Activated CD8-positive, alpha-beta T cell treated with anti-CD3 and anti-CD28 coated beads for 36 hours (primary cell): Measurements from ENCODE around the gene RIF1. TPM values are rescaled to one million over a fixed set of nuclear protein-coding genes. Genes with fewer than 3 reads are reported as not detected.

Experiments
- ATAC-seq: fragments of 200-7000 bp; cut with Tn5 transposase; one replicate; pipeline ENCODE4 v1.10.0; 2021; ENCODE audit warnings: mild to moderate bottlenecking, moderate library complexity
- CTCF ChIA-PET: fragments of 350-600 bp; sonication (Branson Sonifier 250); formaldehyde crosslinking; loops from one replicate; lab custom pipeline; 2021; ENCODE audit warnings: antibody characterized with exemption; lab: Charles Lee
- POLR2A ChIA-PET: fragments of 350-600 bp; sonication (Branson Sonifier 250); formaldehyde crosslinking; loops from one replicate; lab custom pipeline; 2021; ENCODE audit warnings: antibody characterized with exemption; lab: Charles Lee
- DNase-seq: peaks from one replicate; pipeline ENCODE4 v3.0.0-alpha.2; 2020
- H3K27ac Mint-ChIP-seq: one replicate; pipeline ENCODE4 v1.8.0; 2021; ENCODE audit warnings: mild to moderate bottlenecking, mixed read lengths
- H3K27me3 Mint-ChIP-seq: one replicate; pipeline ENCODE4 v1.8.0; 2021; ENCODE audit warnings: mixed read lengths
- H3K36me3 Mint-ChIP-seq: one replicate; pipeline ENCODE4 v1.8.0; 2021; ENCODE audit warnings: low read depth, mixed read lengths
- H3K4me1 Mint-ChIP-seq: one replicate; pipeline ENCODE4 v1.8.0; 2021; ENCODE audit warnings: low read depth, mixed read lengths
- H3K4me3 Mint-ChIP-seq: one replicate; pipeline ENCODE4 v1.8.0; 2021; ENCODE audit warnings: mild to moderate bottlenecking, moderate library complexity, mixed read lengths
- H3K9me3 Mint-ChIP-seq: one replicate; pipeline ENCODE4 v1.8.0; 2021; ENCODE audit warnings: mixed read lengths
- intact Hi-C: fragments of 100-400 bp; cut with micrococcal nuclease; formaldehyde crosslinking; loops from one replicate; pipeline ENCODE4 v1.10.0; 2022
- total RNA-seq, 2 experiments: library from RNA; stranded (reverse); gene quantifications; one replicate each; pipeline ENCODE4 v1.2.3, GENCODE V29; 2021
- TF ChIP-seq, protein P1 (sequence below): fragments of 200-600 bp; IDR thresholded peaks from one replicate; pipeline ENCODE4 v1.8.0; 2022; ENCODE audit warnings: antibody characterized with exemption, mild to moderate bottlenecking

The RIF1 gene
- total RNA-seq, 2 experiments from 2014 or later: 65.3 to 73.2 TPM

- TF ChIP-seq, protein P1, sequence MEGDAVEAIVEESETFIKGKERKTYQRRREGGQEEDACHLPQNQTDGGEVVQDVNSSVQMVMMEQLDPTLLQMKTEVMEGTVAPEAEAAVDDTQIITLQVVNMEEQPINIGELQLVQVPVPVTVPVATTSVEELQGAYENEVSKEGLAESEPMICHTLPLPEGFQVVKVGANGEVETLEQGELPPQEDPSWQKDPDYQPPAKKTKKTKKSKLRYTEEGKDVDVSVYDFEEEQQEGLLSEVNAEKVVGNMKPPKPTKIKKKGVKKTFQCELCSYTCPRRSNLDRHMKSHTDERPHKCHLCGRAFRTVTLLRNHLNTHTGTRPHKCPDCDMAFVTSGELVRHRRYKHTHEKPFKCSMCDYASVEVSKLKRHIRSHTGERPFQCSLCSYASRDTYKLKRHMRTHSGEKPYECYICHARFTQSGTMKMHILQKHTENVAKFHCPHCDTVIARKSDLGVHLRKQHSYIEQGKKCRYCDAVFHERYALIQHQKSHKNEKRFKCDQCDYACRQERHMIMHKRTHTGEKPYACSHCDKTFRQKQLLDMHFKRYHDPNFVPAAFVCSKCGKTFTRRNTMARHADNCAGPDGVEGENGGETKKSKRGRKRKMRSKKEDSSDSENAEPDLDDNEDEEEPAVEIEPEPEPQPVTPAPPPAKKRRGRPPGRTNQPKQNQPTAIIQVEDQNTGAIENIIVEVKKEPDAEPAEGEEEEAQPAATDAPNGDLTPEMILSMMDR: no peak
- Mint-ChIP-seq H3K27me3 (peaks cover 1% of the 10 kb centered on the region), H3K9me3 (no peaks in the 10 kb centered on the region), H3K4me3 (no peak overlapping the region), H3K27ac (no peak overlapping the region), H3K4me1 (no peaks in the 10 kb centered on the region), H3K36me3 (no peaks in the 10 kb centered on the region)
- POLR2A ChIA-PET: no interaction called here
- ATAC-seq (no peak), DNase-seq (no peak)
- intact Hi-C loops: no loop called here
- CTCF ChIA-PET: no interaction called here
Measured at GRCh38 chr2:151391436-151391835, 18.3 kb upstream of the RIF1 start.

GRCh38 chr2:151394509-151394908, 15.2 kb upstream of the RIF1 start:
- intact Hi-C loops: no loop called here
- POLR2A ChIA-PET: no interaction called here
- peaks cover 1% of the 10 kb centered on the region for H3K27me3 Mint-ChIP-seq

GRCh38 chr2:151395509-151396374, 14.0 kb upstream of the RIF1 start:
- DNase-seq: no peak
- no peak for ATAC-seq
- Mint-ChIP-seq H3K4me1 (no peaks in the 10 kb centered on the region), H3K9me3 (no peaks in the 10 kb centered on the region), H3K27ac (no peak overlapping the region), H3K36me3 (no peaks in the 10 kb centered on the region), H3K4me3 (no peak overlapping the region), H3K27me3 (peaks cover 1% of the 10 kb centered on the region)
- intact Hi-C loops: no loop called here
- TF ChIP-seq, protein P1: no peak
- ChIA-PET CTCF (interaction anchor here (1.4 kb wide), 1 partner anchor 14 kb away, joined by 3 read pairs; the partner anchor contains the start of gene RIF1), POLR2A (no interaction called here)

More at GRCh38 chr2:151394509-151394908, 15.2 kb upstream of the RIF1 start:
- Mint-ChIP-seq H3K27ac (no peak overlapping the region), H3K4me3 (no peak overlapping the region), H3K4me1 (no peaks in the 10 kb centered on the region), H3K9me3 (no peaks in the 10 kb centered on the region), H3K36me3 (no peaks in the 10 kb centered on the region)
- ATAC-seq (no peak), DNase-seq (no peak)
- CTCF ChIA-PET: no interaction called here
- TF ChIP-seq, protein P1: no peak

DNA sequence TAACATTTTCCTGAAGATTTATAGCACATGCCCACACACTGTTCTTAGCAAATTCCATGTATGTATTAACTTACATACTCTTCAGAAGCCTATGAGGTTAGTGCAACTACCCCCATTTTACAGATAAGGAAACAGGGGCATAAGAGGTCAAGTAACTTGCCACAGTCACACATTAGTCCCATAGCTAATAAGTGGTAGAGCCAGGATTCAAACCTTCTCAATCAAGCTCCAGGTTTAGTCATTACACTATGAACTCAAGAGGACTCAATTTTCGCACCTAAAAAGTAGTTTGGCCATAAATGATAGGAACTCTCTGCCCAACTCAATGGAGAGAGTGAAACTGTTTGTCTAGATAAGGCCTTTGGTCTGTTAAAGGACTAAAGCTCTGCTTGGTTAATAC, 9.7 kb upstream of the RIF1 start:
- DNase-seq: no peak
- H3K36me3 Mint-ChIP-seq: no peaks in the 10 kb centered on the region
- no peaks in the 10 kb centered on the region for H3K27me3 Mint-ChIP-seq
- no peak overlapping the region for H3K4me3 Mint-ChIP-seq
- POLR2A ChIA-PET: interaction anchor here (0.8 kb wide), 1 partner anchor 9 kb away, joined by 3 read pairs; no protein-coding TSS in a partner anchor
- CTCF ChIA-PET: no interaction called here
- ATAC-seq: no peak
- no peaks in the 10 kb centered on the region for H3K9me3 Mint-ChIP-seq
- no peaks in the 10 kb centered on the region for H3K4me1 Mint-ChIP-seq
- intact Hi-C loops: no loop called here
- TF ChIP-seq, protein P1: no peak
- no peak overlapping the region for H3K27ac Mint-ChIP-seq

DNA sequence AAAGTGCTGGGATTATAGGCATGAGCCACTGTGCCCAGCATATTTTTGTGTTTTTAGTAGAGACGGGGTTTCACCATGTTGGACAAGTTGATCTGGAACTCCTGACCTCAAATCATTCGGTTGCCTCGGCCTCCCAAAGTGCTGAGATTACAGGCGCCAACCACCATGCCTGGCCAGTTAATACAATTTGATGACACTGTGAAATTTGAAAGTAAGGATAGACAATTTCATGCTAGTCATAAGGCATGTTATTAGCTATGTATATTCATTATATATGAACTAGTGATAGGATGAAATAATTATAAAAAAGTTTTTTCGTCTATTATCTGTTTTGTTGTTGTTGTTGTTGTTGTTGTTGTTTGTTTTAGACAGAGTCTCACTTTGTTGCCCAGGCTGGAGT, 8.6 kb upstream of the RIF1 start:
- CTCF ChIA-PET: no interaction called here
- Mint-ChIP-seq H3K27me3 (no peaks in the 10 kb centered on the region), H3K4me1 (no peaks in the 10 kb centered on the region), H3K4me3 (no peak overlapping the region), H3K27ac (no peak overlapping the region), H3K9me3 (no peaks in the 10 kb centered on the region), H3K36me3 (no peaks in the 10 kb centered on the region)
- intact Hi-C loops: no loop called here
- no peak for DNase-seq
- POLR2A ChIA-PET: no interaction called here
- TF ChIP-seq, protein P1: no peak
- no peak for ATAC-seq
